Nephron (organoid): Measurements from ENCODE around the gene DIP2C.
A peak's percentile ranks its signal among the peaks of the same experiment; 100 is the strongest.
"Not testable (repeated sequence)": the region's sequence is repeated elsewhere in the genome, so short reads cannot be mapped to it uniquely, and the experiment has no call there.

Experiments used
- H3K27ac Mint-ChIP-seq, 3 experiments: 2 replicates each; pipeline ENCODE4 v1.8.0; 2020; ENCODE audit warnings: mixed read lengths in 3 of 3, mild to moderate bottlenecking in 2 of 3, moderate library complexity in 1 of 3
- H3K27me3 Mint-ChIP-seq: 2 replicates; pipeline ENCODE4 v1.8.0; 2021; ENCODE audit warnings: low read depth, mild to moderate bottlenecking, moderate library complexity, mixed read lengths
- H3K36me3 Mint-ChIP-seq: 2 replicates; pipeline ENCODE4 v1.8.0; 2020; ENCODE audit warnings: low read depth, mixed read lengths
- H3K4me1 Mint-ChIP-seq: 2 replicates; pipeline ENCODE4 v1.8.0; 2020; ENCODE audit warnings: mixed read lengths
- H3K4me3 Mint-ChIP-seq, 3 experiments: 2 replicates each; pipeline ENCODE4 v1.8.0; 2020; ENCODE audit warnings: mild to moderate bottlenecking in 3 of 3, mixed read lengths in 3 of 3, moderate library complexity in 2 of 3
- H3K9me3 Mint-ChIP-seq: 2 replicates; pipeline ENCODE4 v1.8.0; 2020; ENCODE audit warnings: mixed read lengths
- CTCF ChIP-seq, 3 experiments: fragments of 200-600 bp; sonication (generic); IDR thresholded peaks; one replicate each; pipeline ENCODE4 v1.5.0; 2021; ENCODE audit warnings: antibody characterized with exemption in 3 of 3; ENCODE audit not compliant: unreplicated experiment in 3 of 3

Gene DIP2C

GRCh38 chr10:451021-451471 lies 238.4 kb downstream of the DIP2C start:
- no peak for TF ChIP-seq CTCF (IDR thresholded peaks at IDR 0.05; ENCODE audit: unreplicated experiment in 3 of 3)
- no peak overlapping the region for H3K4me3 Mint-ChIP-seq
- peak overlapping the region; percentile 9 to 64 (median 15) for H3K27ac Mint-ChIP-seq
- no peaks in the 10 kb centered on the region for H3K27me3 Mint-ChIP-seq
- H3K36me3 Mint-ChIP-seq: peaks cover 14% of the 10 kb centered on the region
- H3K9me3 Mint-ChIP-seq: no peaks in the 10 kb centered on the region
- peaks cover 39% of the 10 kb centered on the region for H3K4me1 Mint-ChIP-seq

GRCh38 chr10:450463-450862 lies 239.0 kb downstream of the DIP2C start:
- peaks cover 20% of the 10 kb centered on the region for H3K36me3 Mint-ChIP-seq
- H3K27me3 Mint-ChIP-seq: no peaks in the 10 kb centered on the region
- peak overlapping the region in 2 of 3 experiments; percentile 27 to 64 for H3K27ac Mint-ChIP-seq
- no peak for TF ChIP-seq CTCF (IDR thresholded peaks at IDR 0.05; ENCODE audit: unreplicated experiment in 3 of 3)
- H3K9me3 Mint-ChIP-seq: no peaks in the 10 kb centered on the region
- H3K4me1 Mint-ChIP-seq: peaks cover 39% of the 10 kb centered on the region
- no peak overlapping the region for H3K4me3 Mint-ChIP-seq

GRCh38 chr10:449331-449730 lies 240.1 kb downstream of the DIP2C start:
- Mint-ChIP-seq H3K4me1 (peaks cover 37% of the 10 kb centered on the region), H3K36me3 (peaks cover 28% of the 10 kb centered on the region)
- not testable (repeated sequence) for H3K9me3 Mint-ChIP-seq, H3K4me3 Mint-ChIP-seq, H3K27ac Mint-ChIP-seq, H3K27me3 Mint-ChIP-seq

- no peak for TF ChIP-seq CTCF (IDR thresholded peaks at IDR 0.05; ENCODE audit: unreplicated experiment in 3 of 3)
- no peaks in the 10 kb centered on the region for H3K9me3 Mint-ChIP-seq
- no peaks in the 10 kb centered on the region for H3K27me3 Mint-ChIP-seq
- no peak overlapping the region for H3K27ac Mint-ChIP-seq
- peaks cover 14% of the 10 kb centered on the region for H3K4me1 Mint-ChIP-seq
- no peak overlapping the region for H3K4me3 Mint-ChIP-seq
- peaks cover 55% of the 10 kb centered on the region for H3K36me3 Mint-ChIP-seq
These were observed 246.0 kb downstream of the DIP2C start for GRCh38 chr10:443459-443858.

- no peaks in the 10 kb centered on the region for H3K9me3 Mint-ChIP-seq
- H3K27ac Mint-ChIP-seq: no peak overlapping the region
- no peak for TF ChIP-seq CTCF (IDR thresholded peaks at IDR 0.05; ENCODE audit: unreplicated experiment in 3 of 3)
- peaks cover 14% of the 10 kb centered on the region for H3K4me1 Mint-ChIP-seq
- H3K4me3 Mint-ChIP-seq: no peak overlapping the region
- H3K27me3 Mint-ChIP-seq: no peaks in the 10 kb centered on the region
- peaks cover 67% of the 10 kb centered on the region for H3K36me3 Mint-ChIP-seq
These were observed 247.3 kb downstream of the DIP2C start for GRCh38 chr10:442209-442608.

GRCh38 chr10:441659-442058 lies 247.8 kb downstream of the DIP2C start:
- peaks cover 14% of the 10 kb centered on the region for H3K4me1 Mint-ChIP-seq
- peaks cover 67% of the 10 kb centered on the region for H3K36me3 Mint-ChIP-seq

More at GRCh38 chr10:441659-442058, 247.8 kb downstream of the DIP2C start:
- no peak for TF ChIP-seq CTCF (IDR thresholded peaks at IDR 0.05; ENCODE audit: unreplicated experiment in 3 of 3)
- no peak overlapping the region for H3K4me3 Mint-ChIP-seq
- no peak overlapping the region for H3K27ac Mint-ChIP-seq
- H3K9me3 Mint-ChIP-seq: no peaks in the 10 kb centered on the region
- H3K27me3 Mint-ChIP-seq: no peaks in the 10 kb centered on the region
